OCI-LY3 (cell line): ENCODE measurements around the gene ABI2.

Source experiments
- CTCF ChIP-seq: fragments of 200-600, 300-600 bp; sonication (generic); IDR thresholded peaks from 2 replicates; pipeline ENCODE4 v1.5.1; 2014; ENCODE audit warnings: antibody characterized with exemption, low read length, low read depth
- EZH2phosphoT487 ChIP-seq: fragments of 200-600 bp; shearing (Covaris generic); IDR thresholded peaks from 2 replicates; pipeline ENCODE4 v1.6.1; 2018; ENCODE audit warnings: antibody characterized with exemption, mixed run types, low read depth

- TF ChIP-seq CTCF (no peak), EZH2phosphoT487 (no peak)
These were observed 152.4 kb downstream of the ABI2 start for GRCh38 chr2:203480623-203481022.
